CD14-positive monocyte (primary cell): Measurements from ENCODE around the gene ITPR2. TPM values are rescaled to one million over a fixed set of nuclear protein-coding genes. Genes with fewer than 3 reads are reported as not detected.

Experiments
- DNase-seq, 3 donors: peaks; one replicate each; pipeline ENCODE4 v3.0.0-alpha.2; 2011 to 2022
- H2AFZ ChIP-seq: 2 replicates; pipeline ENCODE4 v1.6.0; 2012; ENCODE audit warnings: mild to moderate bottlenecking, low read depth, low read length, inconsistent platforms; ENCODE audit not compliant: insufficient read depth, poor library complexity, severe bottlenecking
- H3K27ac ChIP-seq, 2 donors: 1 replicate in 1 of 2; 2 replicates in 1 of 2; pipeline ENCODE4 v1.5.1; 2012 to 2013; ENCODE audit warnings: low read length in 2 of 2, control low read depth in 1 of 2, inconsistent platforms in 1 of 2, low read depth in 1 of 2, mild to moderate bottlenecking in 1 of 2
- H3K27me3 ChIP-seq, 2 donors: one replicate each; pipeline versions ENCODE4 v1.6.0 to v1.6.1; 2011 to 2013; ENCODE audit warnings: low read length in 2 of 2; ENCODE audit not compliant: control insufficient read depth in 2 of 2, insufficient read depth in 2 of 2
- H3K36me3 ChIP-seq, 2 donors: replicated peaks in 1 of 2; 1 replicate in 1 of 2; 2 replicates in 1 of 2; pipeline versions ENCODE4 v1.5.1 to v1.6.1; 2012 to 2013; ENCODE audit warnings: low read length in 2 of 2, control low read depth in 1 of 2, inconsistent platforms in 1 of 2, mild to moderate bottlenecking in 1 of 2; ENCODE audit not compliant: insufficient read depth in 2 of 2, control insufficient read depth in 1 of 2
- H3K4me1 ChIP-seq, 2 donors: 1 replicate in 1 of 2; 2 replicates in 1 of 2; pipeline versions ENCODE4 v1.5.1 to v1.6.1; 2012 to 2013; ENCODE audit warnings: low read length in 2 of 2, control low read depth in 1 of 2, inconsistent platforms in 1 of 2, mild to moderate bottlenecking in 1 of 2, moderate library complexity in 1 of 2; ENCODE audit not compliant: insufficient read depth in 2 of 2, control insufficient read depth in 1 of 2
- H3K4me2 ChIP-seq: replicated peaks from 2 replicates; pipeline ENCODE3; 2012; ENCODE audit warnings: low read length, moderate library complexity, mild to moderate bottlenecking; ENCODE audit not compliant: poor library complexity, severe bottlenecking; ENCODE audit errors: extremely low read depth
- H3K4me3 ChIP-seq, 3 experiments: fragments of 200-600 bp in 1 of 3; sonication (generic) in 1 of 3; replicated peaks in 1 of 3; 1 replicate in 2 of 3; 2 replicates in 1 of 3; pipeline ENCODE4 v1.5.1; 2011 to 2013; ENCODE audit warnings: low read length in 3 of 3, mild to moderate bottlenecking in 3 of 3, control low read depth in 2 of 3, low read depth in 2 of 3, inconsistent platforms in 1 of 3, moderate library complexity in 1 of 3
- H3K79me2 ChIP-seq: 2 replicates; pipeline ENCODE4 v1.6.0; 2012; ENCODE audit warnings: mild to moderate bottlenecking, control low read depth, inconsistent platforms, low read length, moderate library complexity; ENCODE audit not compliant: insufficient read depth
- H3K9ac ChIP-seq: 2 replicates; pipeline ENCODE4 v1.6.0; 2017; ENCODE audit warnings: low read length, mild to moderate bottlenecking; ENCODE audit not compliant: insufficient read depth, poor library complexity, severe bottlenecking
- H3K9me3 ChIP-seq, 2 donors: replicated peaks in 1 of 2; 1 replicate in 1 of 2; 2 replicates in 1 of 2; pipeline versions ENCODE4 v1.5.1 to v1.6.1; 2012 to 2013; ENCODE audit warnings: low read length in 2 of 2, control low read depth in 1 of 2; ENCODE audit not compliant: control insufficient read depth in 1 of 2, insufficient read depth in 1 of 2
- H4K20me1 ChIP-seq: 2 replicates; pipeline ENCODE4 v1.6.0; 2012; ENCODE audit warnings: mild to moderate bottlenecking, low read length, control low read depth, moderate library complexity; ENCODE audit not compliant: insufficient read depth
- H3K27ac Mint-ChIP-seq, 7 donors: one replicate each; pipeline ENCODE4 v1.8.0; 2020; ENCODE audit warnings: mild to moderate bottlenecking in 7 of 7, mixed read lengths in 7 of 7, moderate library complexity in 6 of 7, inconsistent platforms in 2 of 7
- H3K27me3 Mint-ChIP-seq, 3 donors: one replicate each; pipeline ENCODE4 v1.8.0; 2021 to 2022; ENCODE audit warnings: low read depth in 3 of 3, mild to moderate bottlenecking in 3 of 3, mixed read lengths in 3 of 3, moderate library complexity in 3 of 3, inconsistent platforms in 1 of 3
- H3K36me3 Mint-ChIP-seq, 2 donors: one replicate each; pipeline ENCODE4 v1.8.0; 2020; ENCODE audit warnings: mixed read lengths in 2 of 2, inconsistent platforms in 1 of 2, mild to moderate bottlenecking in 1 of 2
- H3K4me1 Mint-ChIP-seq: one replicate; pipeline ENCODE4 v1.8.0; 2020; ENCODE audit warnings: mild to moderate bottlenecking, mixed read lengths
- H3K4me3 Mint-ChIP-seq, 2 donors: one replicate each; pipeline ENCODE4 v1.8.0; 2020; ENCODE audit warnings: mild to moderate bottlenecking in 2 of 2, mixed read lengths in 2 of 2, moderate library complexity in 1 of 2
- H3K9me3 Mint-ChIP-seq, 7 donors: one replicate each; pipeline ENCODE4 v1.8.0; 2020 to 2022; ENCODE audit warnings: mixed read lengths in 7 of 7, mild to moderate bottlenecking in 6 of 7, moderate library complexity in 6 of 7, inconsistent platforms in 2 of 7
- CTCF ChIP-seq: fragments of 200-600 bp; IDR thresholded peaks from one replicate; pipeline ENCODE4 v1.8.0; 2022; ENCODE audit warnings: antibody characterized with exemption, mild to moderate bottlenecking
- WGBS: methylation state at CpG from one replicate; pipeline ENCODE4 v1.1.5; 2013; ENCODE audit warnings: missing lambda C conversion rate; ENCODE audit not compliant: insufficient coverage; 5-methylcytosine and 5-hydroxymethylcytosine counted together
- intact Hi-C, 2 donors: fragments of 100-400 bp; cut with micrococcal nuclease; formaldehyde crosslinking; loops; one replicate each; pipeline versions ENCODE4 v1.15.0 to v1.15.1; 2023
- polyA plus RNA-seq, 3 donors: library from polyadenylated mRNA; depleted of rRNA in 1 of 3; unstranded in 2 of 3; stranded (reverse) in 1 of 3; fragments of 300-500 nt in 2 of 3; fragments of >200 nt in 1 of 3; fragmentation: Illumina TruSeq in 2 of 3; gene quantifications; 1 replicate in 2 of 3; 2 replicates in 1 of 3; pipeline ENCODE4 v1.2.3, GENCODE V29; 2012 to 2021

Gene ITPR2
- polyA plus RNA-seq, 3 donors = 2.7 to 6.4 (median 5.7) TPM

DNA sequence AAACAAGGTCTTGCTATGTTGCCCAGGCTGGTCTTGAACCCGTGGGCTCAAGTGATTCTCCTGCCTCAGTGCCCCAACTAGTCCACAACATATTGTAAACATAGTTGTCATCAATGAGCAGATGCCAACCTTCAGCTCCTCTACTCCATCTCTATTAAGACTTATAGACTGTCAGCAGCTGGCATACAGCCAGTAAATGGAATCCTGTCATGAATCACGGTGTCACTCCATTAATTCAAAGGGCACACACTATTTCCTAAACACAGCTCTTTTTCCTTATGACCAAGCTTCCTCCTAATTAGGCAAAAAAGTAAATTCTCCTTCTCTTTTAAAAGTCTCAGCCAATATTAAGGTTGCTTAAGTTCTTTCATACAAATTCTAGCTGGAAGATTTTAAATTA, 111.2 kb downstream of the ITPR2 start:
- H3K27me3 Mint-ChIP-seq = peaks cover 0 to 2% (median 0%) of the 10 kb centered on the region in 3 donors
- no peak overlapping the region for H2AFZ ChIP-seq

DNA sequence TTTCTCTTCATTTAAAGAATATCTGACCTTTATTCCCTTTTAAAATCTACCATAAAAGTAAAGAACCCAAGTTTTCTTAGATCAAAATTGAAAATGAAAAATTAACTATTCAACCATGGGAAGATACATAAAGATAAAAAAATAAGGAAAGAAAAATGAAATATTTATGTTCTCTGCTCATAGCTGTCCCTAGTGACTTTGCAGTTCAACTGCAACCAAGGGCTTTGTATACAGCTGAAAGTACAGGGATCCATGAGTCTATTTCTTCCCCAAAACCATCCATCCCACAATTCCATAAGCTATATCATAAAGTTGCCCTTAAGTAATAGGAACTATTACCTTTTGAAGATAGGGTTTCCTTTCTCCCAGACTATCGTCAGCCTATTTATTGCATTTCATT, 113.1 kb downstream of the ITPR2 start:
- intact Hi-C loops = no loop called here
- no peak overlapping the region for H2AFZ ChIP-seq
- no peaks in the 10 kb centered on the region for H3K4me1 Mint-ChIP-seq
- H3K27ac ChIP-seq = no peak overlapping the region
- H3K27me3 ChIP-seq = no peaks in the 10 kb centered on the region
- H3K36me3 Mint-ChIP-seq = peaks cover 25 to 28% of the 10 kb centered on the region in 2 donors
- no peaks in the 10 kb centered on the region for H4K20me1 ChIP-seq
- no peak for DNase-seq
- no peaks in the 10 kb centered on the region for H3K9me3 ChIP-seq
- H3K4me3 Mint-ChIP-seq = no peak overlapping the region
- H3K9ac ChIP-seq = no peak overlapping the region
- no peaks in the 10 kb centered on the region for H3K4me1 ChIP-seq
- H3K4me2 ChIP-seq = no peak overlapping the region
- H3K36me3 ChIP-seq = peaks cover 12 to 19% of the 10 kb centered on the region in 2 donors
- no peaks in the 10 kb centered on the region for H3K79me2 ChIP-seq
- H3K27me3 Mint-ChIP-seq = peaks cover 0 to 2% (median 0%) of the 10 kb centered on the region in 3 donors
- no peak overlapping the region for H3K4me3 ChIP-seq
- no peak overlapping the region for H3K27ac Mint-ChIP-seq
- no peaks in the 10 kb centered on the region for H3K9me3 Mint-ChIP-seq
- no peak for TF ChIP-seq CTCF
- WGBS = no CpG with 5 or more reads among the region's 1 CpG

More for the DNA sequence above, 111.2 kb downstream of the ITPR2 start:
- H3K9me3 ChIP-seq = no peaks in the 10 kb centered on the region
- peaks cover 6 to 15% of the 10 kb centered on the region in 2 donors for H3K36me3 ChIP-seq
- Mint-ChIP-seq H3K9me3 (no peaks in the 10 kb centered on the region), H3K4me3 (no peak overlapping the region), H3K4me1 (no peaks in the 10 kb centered on the region), H3K36me3 (peaks cover 21 to 24% of the 10 kb centered on the region in 2 donors), H3K27ac (peak overlapping the region in 1 of 7 donors; percentile 35)
- no peak overlapping the region for H3K9ac ChIP-seq
- no peak overlapping the region for H3K4me3 ChIP-seq
- no peak overlapping the region for H3K4me2 ChIP-seq
- 80% methylated on average over 2 of the region's 2 CpGs for WGBS
- no peak for DNase-seq
- intact Hi-C loops = no loop called here
- no peak for TF ChIP-seq CTCF
- H3K4me1 ChIP-seq = no peaks in the 10 kb centered on the region
- H3K27ac ChIP-seq = no peak overlapping the region
- no peaks in the 10 kb centered on the region for H3K79me2 ChIP-seq
- H3K27me3 ChIP-seq = no peaks in the 10 kb centered on the region
- peaks cover 12% of the 10 kb centered on the region for H4K20me1 ChIP-seq
